MM.1S (cell line): ENCODE measurements around the gene MBOAT2.

Source experiments
- DNase-seq: peaks from one replicate; pipeline ENCODE4 v3.0.0-alpha.2; 2015
- H2AFZ ChIP-seq: fragments of 300-600 bp; sonication (generic); 2 replicates; pipeline ENCODE4 v1.6.0; 2016; ENCODE audit warnings: antibody characterized with exemption, low read length
- H3F3A ChIP-seq: fragments of 300-600 bp; sonication (generic); 2 replicates; pipeline ENCODE4 v1.6.1; 2016; ENCODE audit warnings: mild to moderate bottlenecking, antibody characterized with exemption, low read length, moderate library complexity, mixed read lengths; ENCODE audit not compliant: insufficient read depth
- H3K27ac ChIP-seq: fragments of 300-600 bp; sonication (generic); 2 replicates; pipeline ENCODE4 v1.5.1; 2016; ENCODE audit warnings: mild to moderate bottlenecking, low read length
- H3K27me3 ChIP-seq: fragments of 300-600 bp; sonication (generic); replicated peaks from 2 replicates; pipeline ENCODE4 v1.6.0; 2016; ENCODE audit warnings: low read length; ENCODE audit not compliant: insufficient read depth
- H3K36me3 ChIP-seq: fragments of 300-600 bp; sonication (generic); replicated peaks from 2 replicates; pipeline ENCODE4 v1.6.1; 2016; ENCODE audit warnings: mild to moderate bottlenecking, low read length, mixed read lengths; ENCODE audit not compliant: insufficient read depth
- H3K4me1 ChIP-seq: fragments of 300-600 bp; sonication (generic); 2 replicates; pipeline ENCODE4 v1.6.1; 2016; ENCODE audit warnings: low read length, mixed read lengths
- H3K4me2 ChIP-seq: fragments of 300-600 bp; sonication (generic); 2 replicates; pipeline ENCODE4 v1.6.0; 2016; ENCODE audit warnings: low read depth, low read length
- H3K4me3 ChIP-seq: fragments of 300-600 bp; sonication (generic); 2 replicates; pipeline ENCODE4 v1.5.1; 2016; ENCODE audit warnings: low read length, mixed read lengths
- H3K79me2 ChIP-seq: fragments of 300-600 bp; sonication (generic); 2 replicates; pipeline ENCODE4 v1.6.1; 2016; ENCODE audit warnings: mixed run types, low read length, mixed read lengths
- H3K9ac ChIP-seq: fragments of 300-600 bp; sonication (generic); 2 replicates; pipeline ENCODE4 v1.6.1; 2016; ENCODE audit warnings: low read length, mixed read lengths
- H3K9me2 ChIP-seq: fragments of 300-600 bp; sonication (generic); replicated peaks from 2 replicates; pipeline ENCODE4 v1.6.1; 2016; ENCODE audit warnings: mild to moderate bottlenecking, low read length, mixed read lengths; ENCODE audit not compliant: insufficient read depth
- H3K9me3 ChIP-seq: fragments of 300-600 bp; sonication (generic); replicated peaks from 2 replicates; pipeline ENCODE4 v1.6.1; 2016; ENCODE audit warnings: mild to moderate bottlenecking, low read length, mixed read lengths; ENCODE audit not compliant: insufficient read depth
- H4K20me1 ChIP-seq: fragments of 300-600 bp; sonication (generic); 2 replicates; pipeline ENCODE4 v1.6.1; 2016; ENCODE audit warnings: mild to moderate bottlenecking, low read length, moderate library complexity, mixed read lengths; ENCODE audit not compliant: insufficient read depth
- CTCF ChIP-seq: fragments of 300-600 bp; sonication (generic); IDR thresholded peaks from 2 replicates; pipeline ENCODE4 v1.5.1; 2016; ENCODE audit warnings: antibody characterized with exemption, low read length, mixed read lengths
- EZH2 ChIP-seq: fragments of 300-600 bp; sonication (generic); optimal IDR thresholded peaks from 2 replicates; pipeline ENCODE3; 2017; ENCODE audit warnings: low read depth, mild to moderate bottlenecking, antibody characterized with exemption, low read length, mixed read lengths
- EZH2phosphoT487 ChIP-seq: fragments of 300-600 bp; sonication (generic); IDR thresholded peaks from 2 replicates; pipeline ENCODE4 v1.6.1; 2018; ENCODE audit warnings: antibody characterized with exemption, low read length

MBOAT2 gene

GRCh38 chr2:8985561-8986326, 17.7 kb downstream of the MBOAT2 start:
- no peak overlapping the region for H3K9ac ChIP-seq
- H3K4me3 ChIP-seq, result no peak overlapping the region
- H3K9me2 ChIP-seq, result no peaks in the 10 kb centered on the region
- no peak for DNase-seq
- H3K27me3 ChIP-seq, result no peaks in the 10 kb centered on the region
- TF ChIP-seq EZH2phosphoT487 (no peak), EZH2 (no peak)
- no peaks in the 10 kb centered on the region for H4K20me1 ChIP-seq
- no peaks in the 10 kb centered on the region for H3K79me2 ChIP-seq
- no peaks in the 10 kb centered on the region for H3K9me3 ChIP-seq
- H3K4me1 ChIP-seq, result peaks cover 7% of the 10 kb centered on the region; the same call in 1 of the 2 replicates
- H3K4me2 ChIP-seq, result no peak overlapping the region
- H3F3A ChIP-seq, result no peaks in the 10 kb centered on the region
- no peak overlapping the region for H2AFZ ChIP-seq
- H3K36me3 ChIP-seq, result no peaks in the 10 kb centered on the region
- H3K27ac ChIP-seq, result no peak overlapping the region

GRCh38 chr2:8984855-8985254, 18.6 kb downstream of the MBOAT2 start:
- H3K4me1 ChIP-seq, result peaks cover 6% of the 10 kb centered on the region; the same call in 1 of the 2 replicates
- TF ChIP-seq CTCF (no peak), EZH2 (no peak)
- H3K9ac ChIP-seq, result no peak overlapping the region
- no peaks in the 10 kb centered on the region for H3K79me2 ChIP-seq
- H3K27ac ChIP-seq, result no peak overlapping the region
- H4K20me1 ChIP-seq, result no peaks in the 10 kb centered on the region
- H3F3A ChIP-seq, result no peaks in the 10 kb centered on the region
- H3K27me3 ChIP-seq, result no peaks in the 10 kb centered on the region
- H3K9me3 ChIP-seq, result no peaks in the 10 kb centered on the region
- no peaks in the 10 kb centered on the region for H3K36me3 ChIP-seq
- no peak overlapping the region for H3K4me2 ChIP-seq
- no peak overlapping the region for H2AFZ ChIP-seq
- H3K4me3 ChIP-seq, result no peak overlapping the region
- H3K9me2 ChIP-seq, result no peaks in the 10 kb centered on the region
- DNase-seq, result no peak

GRCh38 chr2:8984157-8984556, 19.3 kb downstream of the MBOAT2 start:
- Histone ChIP-seq H3K4me2 (no peak overlapping the region), H3K36me3 (no peaks in the 10 kb centered on the region), H3K27me3 (no peaks in the 10 kb centered on the region), H3F3A (no peaks in the 10 kb centered on the region), H3K4me1 (no peaks in the 10 kb centered on the region), H3K4me3 (no peak overlapping the region), H3K9me3 (no peaks in the 10 kb centered on the region), H2AFZ (no peak overlapping the region), H3K27ac (no peak overlapping the region), H3K9ac (no peak overlapping the region), H3K9me2 (no peaks in the 10 kb centered on the region), H3K79me2 (no peaks in the 10 kb centered on the region), H4K20me1 (no peaks in the 10 kb centered on the region)
- no peak for DNase-seq
- TF ChIP-seq CTCF, result no peak
- no peak for TF ChIP-seq EZH2

GRCh38 chr2:8983571-8983970, 19.9 kb downstream of the MBOAT2 start:
- no peak for TF ChIP-seq EZH2phosphoT487
- TF ChIP-seq EZH2, result no peak
- no peaks in the 10 kb centered on the region for H3K9me3 ChIP-seq
- H3F3A ChIP-seq, result no peaks in the 10 kb centered on the region
- no peaks in the 10 kb centered on the region for H3K9me2 ChIP-seq
- H3K4me3 ChIP-seq, result no peak overlapping the region
- H3K27me3 ChIP-seq, result no peaks in the 10 kb centered on the region
- H3K4me2 ChIP-seq, result no peak overlapping the region
- no peaks in the 10 kb centered on the region for H3K4me1 ChIP-seq
- H2AFZ ChIP-seq, result no peak overlapping the region
- no peak for DNase-seq
- no peaks in the 10 kb centered on the region for H3K79me2 ChIP-seq
- no peaks in the 10 kb centered on the region for H3K36me3 ChIP-seq
- H4K20me1 ChIP-seq, result no peaks in the 10 kb centered on the region
- no peak overlapping the region for H3K27ac ChIP-seq
- H3K9ac ChIP-seq, result no peak overlapping the region
